ENCODE results near the gene LHX4. TPM values are rescaled to one million over a fixed set of nuclear protein-coding genes. Genes with fewer than 3 reads are reported as not detected.
A peak's percentile ranks its signal among the peaks of the same experiment; 100 is the strongest.

The LHX4 gene
- total and polyA plus RNA-seq, 2 of the 8 experiments (the other 6 are each of a cell fraction or from before 2014, with no cell fraction given): 0.85 to 4.9 TPM

GRCh38 chr1:180230791-180231505 lies 884 bp downstream of the LHX4 start:
- peak overlapping the region; percentile 75; the same call in 1 of the 2 replicates for H2BK12ac ChIP-seq (ENCODE audit: low read depth, low read length)
- H3K79me2 ChIP-seq (ENCODE audit: control insufficient read depth in 1 of 2, insufficient read depth in 2 of 2, low read length in 2 of 2): no peaks in the 10 kb centered on the region
- peaks cover 2% of the 10 kb centered on the region; the same call in 1 of the 2 replicates for H3K79me1 ChIP-seq (ENCODE audit: low read depth, low read length)
- peaks cover 47 to 79% (median 71%) of the 10 kb centered on the region in 4 experiments for H3K27me3 ChIP-seq (replicated peaks in 1 of 4; ENCODE audit: control insufficient read depth in 3 of 4, extremely low read depth in 1 of 4, insufficient read depth in 3 of 4, low read length in 3 of 4)
- ChIA-PET CTCF (ENCODE audit: partially characterized antibody) (interaction anchor here (0.9 to 6.9 kb wide), 21 partner anchors 8 to 212 kb away, joined by 3 to 65 read pairs (median 5); no protein-coding TSS in a partner anchor), POLR2A (ENCODE audit: partially characterized antibody) (interaction anchor here (0.8 to 3.9 kb wide), 14 partner anchors 8 to 64 kb away, joined by 3 to 29 read pairs (median 6); no protein-coding TSS in a partner anchor)
- H3K27ac ChIP-seq (ENCODE audit: low read depth, low read length): no peak overlapping the region
- H3K23ac ChIP-seq (ENCODE audit: insufficient read length): no peak overlapping the region
- no peaks in the 10 kb centered on the region; a peak in 1 of 8 replicates for H3K36me3 ChIP-seq (ENCODE audit: control insufficient read depth in 2 of 4, insufficient read depth in 4 of 4, low read length in 3 of 4)
- no peak overlapping the region for H2AFZ ChIP-seq (ENCODE audit: low read length)
- H3K4me2 ChIP-seq (ENCODE audit: insufficient read depth in 1 of 2, low read depth in 2 of 2, low read length in 2 of 2): peak overlapping the region; percentile 80 to 91
- H3K14ac ChIP-seq (ENCODE audit: insufficient read length): no peak overlapping the region
- H4K20me1 ChIP-seq (replicated peaks in 1 of 2; ENCODE audit: control insufficient read depth in 1 of 2, insufficient read depth in 2 of 2, low read length in 2 of 2): peaks cover 0 to 13% of the 10 kb centered on the region in 2 experiments
- DNase-seq (ENCODE audit: low read depth in 1 of 2, low spot score in 2 of 2) (peak in 1 of 2 experiments; percentile 78), FAIRE-seq (no peak)
- peaks cover 0 to 4% of the 10 kb centered on the region in 2 experiments; a peak in 1 of 4 replicates for H3K9me3 ChIP-seq (ENCODE audit: insufficient read depth in 2 of 2, low read depth in 1 of 2, low read length in 1 of 2)
- peak overlapping the region in 2 of 4 experiments; percentile 25 to 29; a peak in 2 of 7 replicates for H3K9ac ChIP-seq (replicated peaks in 1 of 4; ENCODE audit: extremely low read depth in 1 of 4, low read depth in 3 of 4, low read length in 3 of 4)
- no peak overlapping the region for H4K5ac ChIP-seq (ENCODE audit: insufficient read length, low read depth, low read length)
- peak overlapping the region; percentile 88; the same call in 1 of the 2 replicates for H2BK15ac ChIP-seq (ENCODE audit: low read length)
- 2% methylated on average over 54 of the region's 65 CpGs; no CpG with 5 or more reads in 1 of the 2 experiments for WGBS, 2 experiments (ENCODE audit: extremely low coverage in 1 of 2, insufficient coverage in 1 of 2, insufficient read length in 1 of 2, insufficient replicate concordance in 2 of 2, low coverage in 1 of 2, low lambda C conversion rate in 2 of 2, missing lambda C conversion rate in 1 of 2)
- H3K18ac ChIP-seq (ENCODE audit: extremely low read depth, low read length): peak overlapping the region; percentile 55; the same call in 1 of the 2 replicates
- no peak overlapping the region for H3K56ac ChIP-seq (replicated peaks; ENCODE audit: insufficient read length, low read depth, low read length)
- H2BK120ac ChIP-seq (replicated peaks; ENCODE audit: low read depth, low read length): no peak overlapping the region
- peaks cover 13 to 33% (median 23%) of the 10 kb centered on the region in 4 experiments for H3K4me1 ChIP-seq (replicated peaks in 1 of 4; ENCODE audit: control insufficient read depth in 3 of 4, insufficient read depth in 4 of 4, low read length in 3 of 4)
- H3K23me2 ChIP-seq (ENCODE audit: low read depth, low read length): peaks cover 41% of the 10 kb centered on the region; the same call in 1 of the 2 replicates
- H2BK20ac ChIP-seq (ENCODE audit: low read length): peak overlapping the region; percentile 61; the same call in 1 of the 2 replicates
- peak overlapping the region; percentile 48 for H4K91ac ChIP-seq (replicated peaks; ENCODE audit: insufficient read length, low read length)
- no peak overlapping the region for H3K4ac ChIP-seq (replicated peaks; ENCODE audit: insufficient read length, low read depth, low read length)
- H2BK5ac ChIP-seq (ENCODE audit: low read depth, low read length): peak overlapping the region; percentile 75; the same call in 1 of the 2 replicates
- H3K4me3 ChIP-seq (ENCODE audit: extremely low read depth in 1 of 4, insufficient read depth in 2 of 4, low read depth in 3 of 4, low read length in 4 of 4): peak overlapping the region; percentile 45 to 71 (median 62)
- 0 out of 2 replicates have a peak overlapping the region, but pooled peaks have one; percentile 42 for H4K8ac ChIP-seq (ENCODE audit: extremely low read depth, insufficient read depth, low read length)
- no peak overlapping the region for H2AK5ac ChIP-seq (ENCODE audit: low read depth, low read length)
- TF ChIP-seq NANOG (IDR thresholded peaks at IDR 0.05; ENCODE audit: insufficient read depth, low read depth, low read length, poor library complexity, severe bottlenecking): peak; percentile 59
- TF ChIP-seq GABPA (IDR thresholded peaks at IDR 0.05; ENCODE audit: borderline replicate concordance, insufficient read depth, low read length): no peak
- no peak for TF ChIP-seq CTCF (IDR thresholded peaks at IDR 0.05; ENCODE audit: control extremely low read depth in 1 of 3, insufficient read depth in 1 of 3, low read depth in 1 of 3, low read length in 3 of 3)
- no peak for TF ChIP-seq SP4 (IDR thresholded peaks at IDR 0.05; ENCODE audit: low read length)
- TF ChIP-seq USF2 (IDR thresholded peaks at IDR 0.05; ENCODE audit: low read length): no peak
- no peak for TF ChIP-seq POU5F1 (IDR thresholded peaks at IDR 0.05; ENCODE audit: low read depth, low read length)

Measured in H1 (cell line).